HG02885 (cell line): ENCODE data around the gene TBC1D2B.
"Not testable (repeated sequence)": the region's sequence is repeated elsewhere in the genome, so short reads cannot be mapped to it uniquely, and the experiment has no call there.

Experiments
- ATAC-seq: cut with Tn5 transposase; IDR thresholded peaks from one replicate; pipeline ENCODE4 v1.9.1; 2021; ENCODE audit warnings: mild to moderate bottlenecking; ENCODE audit not compliant: unreplicated experiment, poor library complexity

The TBC1D2B gene

GRCh38 chr15:77980098-77980497 lies 97.4 kb downstream of the TBC1D2B start:
- no peak for ATAC-seq

GRCh38 chr15:77979157-77979556 lies 98.4 kb downstream of the TBC1D2B start:
- ATAC-seq = not testable (repeated sequence)

DNA sequence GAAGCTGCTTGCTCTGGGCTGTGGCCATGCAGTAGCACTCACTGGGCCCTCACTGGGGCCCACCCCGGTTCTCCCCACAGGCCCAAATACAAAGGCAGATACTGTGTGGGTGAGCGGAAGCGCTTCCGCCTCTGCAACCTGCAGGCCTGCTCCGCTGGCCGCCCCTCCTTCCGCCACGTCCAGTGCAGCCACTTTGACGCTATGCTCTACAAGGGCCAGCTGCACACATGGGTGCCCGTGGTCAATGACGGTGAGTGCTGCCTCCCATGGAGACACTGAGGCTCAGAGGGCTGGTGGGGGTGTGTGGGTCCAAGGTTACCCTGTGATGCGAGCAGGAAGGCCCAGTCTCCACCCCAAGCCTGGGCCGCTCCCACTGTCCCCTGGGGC lies 98.8 kb downstream of the TBC1D2B start:
- ATAC-seq = not testable (repeated sequence)

- not testable (repeated sequence) for ATAC-seq
These were observed 99.4 kb downstream of the TBC1D2B start for GRCh38 chr15:77977903-77978758.

DNA sequence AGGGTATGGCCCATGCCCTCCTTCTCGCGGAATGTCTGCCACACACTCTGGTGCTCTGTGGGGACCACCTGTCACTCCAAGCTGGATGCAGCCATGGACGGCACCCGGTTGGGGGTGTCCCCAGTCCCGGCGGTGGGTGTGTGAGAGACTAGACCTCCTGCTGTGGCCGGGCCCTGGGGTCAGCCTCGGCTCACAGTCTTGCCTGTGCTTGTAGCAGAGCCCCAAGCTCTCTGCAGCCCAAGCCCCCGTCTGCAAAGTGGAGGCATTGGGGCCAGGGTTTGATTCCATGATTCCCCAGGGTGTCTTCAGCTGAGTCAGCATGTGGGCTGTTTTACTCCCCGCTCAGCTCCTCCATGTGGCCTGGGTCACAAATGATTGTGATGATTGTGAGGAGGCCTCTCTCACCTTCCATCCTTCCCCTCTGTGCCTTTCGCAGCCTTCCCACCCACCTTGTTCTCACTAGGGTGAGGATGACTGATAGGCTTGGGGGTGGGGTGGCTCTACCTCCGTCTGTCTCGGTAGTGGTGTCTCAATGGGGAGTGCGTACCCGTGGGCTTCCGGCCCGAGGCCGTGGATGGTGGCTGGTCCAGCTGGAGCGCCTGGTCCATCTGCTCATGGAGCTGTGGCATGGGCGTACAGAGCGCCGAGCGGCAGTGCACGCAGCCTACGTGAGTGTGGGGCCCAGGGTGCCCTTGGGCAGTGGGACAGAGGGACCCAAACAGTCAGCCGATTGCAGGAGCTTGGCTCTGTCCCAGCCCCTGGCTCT lies 100.6 kb downstream of the TBC1D2B start:
- not testable (repeated sequence) for ATAC-seq

DNA sequence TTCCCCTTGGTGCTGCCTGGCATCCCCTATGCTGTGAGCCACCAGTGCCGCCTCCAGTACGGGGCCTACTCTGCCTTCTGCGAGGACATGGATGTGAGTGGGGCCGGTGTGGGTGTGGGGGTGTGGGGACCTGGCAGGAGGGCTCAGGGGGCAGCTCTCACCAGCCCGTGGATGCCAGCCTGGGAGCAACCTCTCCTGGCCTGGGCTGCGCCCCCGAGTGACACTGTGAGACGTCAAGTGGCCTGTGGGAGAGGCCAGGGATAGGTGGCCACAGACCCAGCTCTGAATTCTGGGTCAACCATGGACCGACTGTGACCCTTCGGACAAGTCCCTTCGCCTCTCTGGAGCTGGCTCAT lies 101.4 kb downstream of the TBC1D2B start:
- ATAC-seq = not testable (repeated sequence)

- no peak for ATAC-seq
These were observed 102.0 kb downstream of the TBC1D2B start for GRCh38 chr15:77975332-77976094.

GRCh38 chr15:77974416-77975331 lies 102.8 kb downstream of the TBC1D2B start:
- ATAC-seq = no peak

DNA sequence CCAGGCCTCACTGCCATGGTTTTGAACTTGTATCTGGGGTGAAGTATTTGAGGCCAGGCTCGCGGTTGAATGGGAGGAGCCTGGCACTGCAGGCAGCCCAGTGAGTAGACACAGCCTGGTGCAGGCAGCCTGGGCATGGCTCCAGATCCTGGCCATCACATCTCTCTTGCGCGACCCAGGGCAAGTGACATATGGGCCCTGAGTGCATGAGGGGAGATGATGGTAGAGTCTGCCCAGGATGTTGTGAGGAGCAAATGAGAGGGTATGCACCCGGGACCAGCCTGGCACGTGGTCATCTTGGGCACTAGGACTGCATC lies 103.5 kb downstream of the TBC1D2B start:
- no peak for ATAC-seq

DNA sequence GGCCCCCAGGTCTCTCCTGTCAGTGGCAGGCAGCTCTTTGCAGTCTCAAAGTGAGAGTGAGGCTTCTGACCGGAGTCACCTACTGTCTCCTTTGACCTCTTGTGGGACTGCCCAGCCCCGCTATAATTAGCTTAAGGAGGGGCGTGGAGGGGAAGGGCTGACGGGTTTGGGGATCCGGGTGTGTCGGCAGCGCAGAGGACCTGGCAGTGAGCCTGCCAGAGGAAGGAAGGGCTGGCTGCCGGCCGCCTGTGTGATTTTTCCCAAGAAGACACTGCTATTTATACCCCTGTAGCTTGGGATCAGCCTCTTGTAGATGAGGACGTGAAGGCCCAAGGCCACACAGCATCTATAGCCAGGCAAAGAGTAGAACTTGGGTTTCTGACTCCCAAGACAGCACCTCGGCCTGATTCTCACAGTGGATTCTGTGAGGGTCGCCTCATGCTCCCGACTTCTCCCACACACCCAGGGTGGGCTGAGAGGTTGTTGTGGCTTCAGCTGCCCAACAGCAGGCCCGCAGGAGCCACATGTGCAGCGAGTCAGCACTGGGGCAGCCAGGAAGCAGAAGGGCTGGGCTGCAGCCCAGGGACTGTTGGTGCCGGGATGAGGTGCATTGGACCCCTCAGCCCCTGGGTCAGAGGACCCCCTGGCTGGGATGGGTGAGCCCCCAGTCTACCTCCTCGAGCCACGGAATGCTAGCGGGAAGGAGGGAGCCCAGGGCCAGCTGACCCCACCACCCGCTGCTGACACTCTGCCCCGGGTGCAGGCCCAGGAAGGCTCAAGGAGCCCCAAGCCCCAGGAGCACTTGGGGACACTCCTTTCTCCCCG lies 104.0 kb downstream of the TBC1D2B start:
- not testable (repeated sequence) for ATAC-seq

- ATAC-seq = not testable (repeated sequence)
These were observed 104.8 kb downstream of the TBC1D2B start for GRCh38 chr15:77972706-77973105.

DNA sequence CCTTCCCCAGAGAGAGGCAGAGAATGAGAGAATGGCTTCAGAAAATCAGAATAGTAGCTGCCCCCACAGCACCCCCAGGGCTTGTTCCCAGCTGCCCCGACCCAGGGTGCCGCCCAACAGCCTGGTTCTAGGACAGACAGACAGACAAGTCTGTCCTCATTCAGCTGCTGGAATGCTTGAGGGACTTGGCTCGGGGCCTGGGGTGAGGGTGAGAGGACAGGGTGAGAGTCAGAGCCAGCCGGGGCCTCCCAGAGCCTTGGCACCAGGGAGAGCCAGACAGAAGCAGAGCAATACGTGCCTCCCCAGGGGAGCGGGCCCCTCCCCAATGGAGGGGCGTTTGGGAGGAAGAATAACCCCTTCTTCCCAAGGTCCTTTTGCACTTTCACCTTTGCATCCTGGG lies 105.6 kb downstream of the TBC1D2B start:
- ATAC-seq = not testable (repeated sequence)

- not testable (repeated sequence) for ATAC-seq
These were observed 106.6 kb downstream of the TBC1D2B start for GRCh38 chr15:77970813-77971360.

DNA sequence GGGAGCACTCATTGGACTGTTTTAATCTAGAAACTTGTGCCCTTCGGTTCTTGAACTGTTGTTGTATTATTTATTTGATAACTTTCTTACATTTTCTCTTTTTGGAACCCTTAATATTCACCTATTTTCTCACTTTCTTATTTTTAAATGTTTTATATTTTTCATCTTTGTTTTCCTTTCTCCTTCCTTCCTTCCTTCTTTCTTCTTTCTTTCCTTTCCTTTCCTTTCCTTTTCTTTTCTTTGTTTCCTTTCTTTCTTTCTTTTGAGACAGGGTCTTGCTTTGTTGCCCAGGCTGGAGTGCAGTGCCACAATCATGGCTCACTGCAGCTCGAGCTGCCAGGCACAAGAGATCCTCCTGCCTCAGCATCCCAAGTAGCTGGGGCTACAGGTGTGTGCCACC lies 108.5 kb downstream of the TBC1D2B start:
- no peak for ATAC-seq

GRCh38 chr15:77967798-77968197 lies 109.7 kb downstream of the TBC1D2B start:
- no peak for ATAC-seq

DNA sequence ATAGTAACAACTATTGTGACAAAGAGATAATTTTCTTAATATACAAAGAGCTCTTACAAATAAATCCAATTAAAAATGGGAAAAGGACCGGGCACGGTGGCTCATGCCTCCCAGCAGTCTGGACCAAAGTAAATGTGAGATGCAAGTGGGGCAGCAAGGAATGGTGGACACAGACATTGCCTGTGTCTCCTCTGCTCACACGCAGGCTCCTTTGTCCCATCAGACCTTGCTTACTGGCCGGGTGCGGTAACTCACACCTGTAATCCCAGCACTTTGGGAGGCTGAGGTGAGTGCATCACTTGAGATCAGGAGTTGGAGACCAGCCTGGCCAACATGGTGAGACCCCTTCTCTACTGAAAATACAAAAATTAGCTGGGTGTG lies 110.3 kb downstream of the TBC1D2B start:
- ATAC-seq = not testable (repeated sequence)

- no peak for ATAC-seq
These were observed 110.8 kb downstream of the TBC1D2B start for GRCh38 chr15:77966540-77967234.

DNA sequence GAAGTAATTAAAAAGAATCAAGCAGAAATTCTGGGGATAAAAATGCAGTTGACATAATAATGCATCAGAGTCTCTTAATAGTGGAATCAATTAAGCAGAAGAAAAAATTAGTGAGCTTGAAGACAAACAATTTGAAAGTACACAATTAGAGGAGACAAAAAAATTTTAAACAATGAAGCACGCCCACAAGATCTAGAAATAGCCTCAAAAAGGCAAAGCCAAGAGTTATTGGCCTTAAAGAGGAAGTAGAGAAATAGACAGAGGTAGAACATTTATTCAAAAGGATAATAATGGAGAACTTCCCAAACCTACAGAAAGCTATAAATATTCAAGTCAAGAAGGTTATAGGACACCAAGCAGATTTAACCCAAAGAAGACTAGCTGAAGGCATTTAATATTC lies 113.3 kb downstream of the TBC1D2B start:
- ATAC-seq = no peak
